ENCODE results near the gene SLC25A48. TPM values are rescaled to one million over a fixed set of nuclear protein-coding genes. Genes with fewer than 3 reads are reported as not detected.

SLC25A48 gene
- total and polyA plus RNA-seq, 2 of the 4 experiments (the other 2 are of a cell fraction): not detected

DNA sequence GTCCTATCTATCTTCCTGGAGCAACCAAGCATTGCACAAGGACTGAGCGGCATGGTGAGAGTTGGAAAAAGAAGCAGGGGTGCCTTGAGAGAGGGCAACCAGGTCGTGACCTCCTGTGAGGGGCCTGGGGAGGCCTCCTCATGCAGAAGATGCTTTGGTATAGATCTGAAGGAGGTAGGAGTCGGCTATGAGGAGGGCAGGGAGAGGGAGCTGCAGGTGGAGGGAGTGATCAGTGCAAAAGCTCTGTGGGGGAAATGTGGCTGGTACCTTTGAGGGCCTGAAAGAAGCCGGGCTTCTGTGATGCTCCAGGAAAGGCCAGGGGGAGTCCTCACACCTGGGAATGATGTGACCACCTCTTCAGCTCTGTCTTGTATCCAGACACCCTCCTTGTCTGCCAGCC, 3.6 kb upstream of the SLC25A48 start:
- intact Hi-C loops (cut with micrococcal nuclease) (loop anchor here (1.0 kb wide), 2 partner anchors 270 to 365 kb away; no protein-coding TSS in a partner anchor), in situ Hi-C loops (cut with MboI; ENCODE audit: low sequenced_read_pairs) (loop anchor here (10.0 kb wide), 2 partner anchors 266 to 366 kb away; no protein-coding TSS in a partner anchor), dilution Hi-C loops (cut with HindIII; ENCODE audit: low sequenced_read_pairs, unreplicated experiment) (no loop called here)
- H3K18ac ChIP-seq (ENCODE audit: low read depth, low read length): no peak overlapping the region
- H3K9me1 ChIP-seq (ENCODE audit: insufficient read depth, low read length): peaks cover 2% of the 10 kb centered on the region; the same call in 1 of the 2 replicates
- H4K8ac ChIP-seq (ENCODE audit: low read depth in 2 of 2, low read length in 2 of 2): no peak overlapping the region
- no peaks in the 10 kb centered on the region for H4K20me1 ChIP-seq (ENCODE audit: insufficient read depth, low read length)
- CTCF ChIA-PET: interaction anchor here (0.6 to 1.6 kb wide), 3 partner anchors 9 to 365 kb away, joined by 3 to 11 read pairs (median 3); no protein-coding TSS in a partner anchor
- no peak overlapping the region for H2BK20ac ChIP-seq (ENCODE audit: low read depth, low read length)
- no peak overlapping the region for H2BK120ac ChIP-seq (ENCODE audit: low read depth, low read length)
- H2BK5ac ChIP-seq (ENCODE audit: low read depth, low read length, poor library complexity, severe bottlenecking): no peak overlapping the region
- H3K79me1 ChIP-seq (ENCODE audit: low read depth in 1 of 2, low read length in 2 of 2): no peaks in the 10 kb centered on the region
- H3K23ac ChIP-seq (ENCODE audit: low read depth, low read length): no peak overlapping the region
- no peak overlapping the region for H3K14ac ChIP-seq (replicated peaks; ENCODE audit: low read depth, low read length)
- POLR2A ChIA-PET (ENCODE audit: unreplicated experiment): no interaction called here
- ATAC-seq (ENCODE audit: low read depth) (no peak), DNase-seq (no peak)
- no peak overlapping the region for H2AK5ac ChIP-seq (ENCODE audit: low read depth, low read length)
- no peaks in the 10 kb centered on the region for H3K36me3 ChIP-seq (ENCODE audit: control insufficient read depth, insufficient read depth, low read length)
- H3K4me1 ChIP-seq (ENCODE audit: control insufficient read depth, insufficient read depth, low read length): no peaks in the 10 kb centered on the region
- no peak overlapping the region for H3K4ac ChIP-seq (ENCODE audit: low read depth, low read length)
- TF ChIP-seq MXI1 (IDR thresholded peaks at IDR 0.05; ENCODE audit: borderline replicate concordance, low read depth, low read length) (no peak), RCOR1 (IDR thresholded peaks at IDR 0.05; ENCODE audit: insufficient replicate concordance, low read length) (no peak), MAFK (IDR thresholded peaks at IDR 0.05; ENCODE audit: low read depth, low read length) (no peak), POLR2A (IDR thresholded peaks at IDR 0.05; ENCODE audit: low read depth, low read length) (no peak), SMC3 (IDR thresholded peaks at IDR 0.05; ENCODE audit: low read depth, low read length) (no peak), MAZ (IDR thresholded peaks at IDR 0.05; ENCODE audit: borderline replicate concordance, low read depth, low read length) (no peak), NFE2L2 (IDR thresholded peaks at IDR 0.05; ENCODE audit: low read depth, low read length) (no peak), RFX5 (IDR thresholded peaks at IDR 0.05; ENCODE audit: low read depth, low read length) (no peak), CHD1 (IDR thresholded peaks at IDR 0.05; ENCODE audit: low read depth, low read length) (no peak), FOS (IDR thresholded peaks at IDR 0.05; ENCODE audit: low read depth, low read length) (no peak), CEBPB (IDR thresholded peaks at IDR 0.05; ENCODE audit: low read depth, low read length) (no peak), BHLHE40 (IDR thresholded peaks at IDR 0.05; ENCODE audit: low read depth, low read length) (no peak), RAD21 (IDR thresholded peaks at IDR 0.05; ENCODE audit: low read length) (no peak)
- TF ChIP-seq, protein P1, sequence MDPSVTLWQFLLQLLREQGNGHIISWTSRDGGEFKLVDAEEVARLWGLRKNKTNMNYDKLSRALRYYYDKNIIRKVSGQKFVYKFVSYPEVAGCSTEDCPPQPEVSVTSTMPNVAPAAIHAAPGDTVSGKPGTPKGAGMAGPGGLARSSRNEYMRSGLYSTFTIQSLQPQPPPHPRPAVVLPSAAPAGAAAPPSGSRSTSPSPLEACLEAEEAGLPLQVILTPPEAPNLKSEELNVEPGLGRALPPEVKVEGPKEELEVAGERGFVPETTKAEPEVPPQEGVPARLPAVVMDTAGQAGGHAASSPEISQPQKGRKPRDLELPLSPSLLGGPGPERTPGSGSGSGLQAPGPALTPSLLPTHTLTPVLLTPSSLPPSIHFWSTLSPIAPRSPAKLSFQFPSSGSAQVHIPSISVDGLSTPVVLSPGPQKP (IDR thresholded peaks at IDR 0.05; ENCODE audit: borderline replicate concordance, low read depth, low read length): no peak
- TF ChIP-seq, protein P2, sequence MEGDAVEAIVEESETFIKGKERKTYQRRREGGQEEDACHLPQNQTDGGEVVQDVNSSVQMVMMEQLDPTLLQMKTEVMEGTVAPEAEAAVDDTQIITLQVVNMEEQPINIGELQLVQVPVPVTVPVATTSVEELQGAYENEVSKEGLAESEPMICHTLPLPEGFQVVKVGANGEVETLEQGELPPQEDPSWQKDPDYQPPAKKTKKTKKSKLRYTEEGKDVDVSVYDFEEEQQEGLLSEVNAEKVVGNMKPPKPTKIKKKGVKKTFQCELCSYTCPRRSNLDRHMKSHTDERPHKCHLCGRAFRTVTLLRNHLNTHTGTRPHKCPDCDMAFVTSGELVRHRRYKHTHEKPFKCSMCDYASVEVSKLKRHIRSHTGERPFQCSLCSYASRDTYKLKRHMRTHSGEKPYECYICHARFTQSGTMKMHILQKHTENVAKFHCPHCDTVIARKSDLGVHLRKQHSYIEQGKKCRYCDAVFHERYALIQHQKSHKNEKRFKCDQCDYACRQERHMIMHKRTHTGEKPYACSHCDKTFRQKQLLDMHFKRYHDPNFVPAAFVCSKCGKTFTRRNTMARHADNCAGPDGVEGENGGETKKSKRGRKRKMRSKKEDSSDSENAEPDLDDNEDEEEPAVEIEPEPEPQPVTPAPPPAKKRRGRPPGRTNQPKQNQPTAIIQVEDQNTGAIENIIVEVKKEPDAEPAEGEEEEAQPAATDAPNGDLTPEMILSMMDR (conservative IDR thresholded peaks at IDR 0.05; ENCODE audit: low read depth, low read length): no peak
- TF ChIP-seq, protein P3, sequence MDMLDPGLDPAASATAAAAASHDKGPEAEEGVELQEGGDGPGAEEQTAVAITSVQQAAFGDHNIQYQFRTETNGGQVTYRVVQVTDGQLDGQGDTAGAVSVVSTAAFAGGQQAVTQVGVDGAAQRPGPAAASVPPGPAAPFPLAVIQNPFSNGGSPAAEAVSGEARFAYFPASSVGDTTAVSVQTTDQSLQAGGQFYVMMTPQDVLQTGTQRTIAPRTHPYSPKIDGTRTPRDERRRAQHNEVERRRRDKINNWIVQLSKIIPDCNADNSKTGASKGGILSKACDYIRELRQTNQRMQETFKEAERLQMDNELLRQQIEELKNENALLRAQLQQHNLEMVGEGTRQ (IDR thresholded peaks at IDR 0.05; ENCODE audit: low read depth, low read length): no peak
- H3K27me3 ChIP-seq (ENCODE audit: control insufficient read depth, insufficient read depth, low read length): peaks cover 43% of the 10 kb centered on the region; the same call in 1 of the 2 replicates
- no peak overlapping the region for H4K91ac ChIP-seq (ENCODE audit: insufficient read depth, low read depth, low read length)
- H4K5ac ChIP-seq (ENCODE audit: low read depth, low read length): no peak overlapping the region
- BruUV-seq (replicated peaks): no TSS peak
- H3K56ac ChIP-seq (ENCODE audit: extremely low read depth, insufficient read depth, low read length): no peak overlapping the region
- no peak overlapping the region for H3K27ac ChIP-seq (ENCODE audit: insufficient read depth, low read length)
- no peak overlapping the region for H3K4me3 ChIP-seq (ENCODE audit: insufficient read depth, low read depth, low read length)
- H2AK9ac ChIP-seq (replicated peaks; ENCODE audit: low read depth, low read length, poor library complexity): no peak overlapping the region
- no peaks in the 10 kb centered on the region for H3K9me3 ChIP-seq (ENCODE audit: control insufficient read depth, insufficient read depth, low read length)
- H2AFZ ChIP-seq (replicated peaks; ENCODE audit: low read length, poor library complexity): no peak overlapping the region
- no peak overlapping the region for H3K9ac ChIP-seq (ENCODE audit: low read depth, low read length)
- H3K4me2 ChIP-seq (ENCODE audit: low read depth, low read length): no peak overlapping the region
- WGBS, 2 experiments (ENCODE audit: extremely low coverage in 2 of 2, insufficient read length in 1 of 2): no CpG with 5 or more reads among the region's 4 CpGs
- H2BK15ac ChIP-seq (ENCODE audit: low read depth, low read length): no peak overlapping the region
